ENCODE results near the gene NYNRIN.

GRCh38 chr14:24437736-24438067, 38.9 kb downstream of the NYNRIN start:
- TF ChIP-seq POLR2A (IDR thresholded peaks at IDR 0.05; ENCODE audit: control extremely low read depth in 1 of 2, low read depth in 2 of 2, low read length in 2 of 2) = no peak
- TF ChIP-seq CTCF (IDR thresholded peaks at IDR 0.05; ENCODE audit: control extremely low read depth in 1 of 3, insufficient read depth in 1 of 3, low read depth in 1 of 3, low read length in 3 of 3) = no peak

Data from H1 (cell line).